ENCODE measurements around the gene GLYATL1B. TPM values are rescaled to one million over a fixed set of nuclear protein-coding genes. Genes with fewer than 3 reads are reported as not detected.
"Not testable (repeated sequence)": the region's sequence is repeated elsewhere in the genome, so short reads cannot be mapped to it uniquely, and the experiment has no call there.

Gene GLYATL1B, protein sequence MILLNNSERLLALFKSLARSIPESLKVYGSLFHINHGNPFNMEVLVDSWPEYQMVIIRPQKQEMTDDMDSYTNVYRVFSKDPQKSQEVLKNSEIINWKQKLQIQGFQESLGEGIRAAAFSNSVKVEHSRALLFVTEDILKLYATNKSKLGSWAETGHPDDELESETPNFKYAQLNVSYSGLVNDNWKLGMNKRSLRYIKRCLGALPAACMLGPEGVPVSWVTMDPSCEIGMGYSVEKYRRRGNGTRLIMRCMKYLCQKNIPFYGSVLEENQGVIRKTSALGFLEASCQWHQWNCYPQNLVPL
- not detected for total RNA-seq (ENCODE audit: unreplicated experiment)
- long read RNA-seq: 0 reads

DNA sequence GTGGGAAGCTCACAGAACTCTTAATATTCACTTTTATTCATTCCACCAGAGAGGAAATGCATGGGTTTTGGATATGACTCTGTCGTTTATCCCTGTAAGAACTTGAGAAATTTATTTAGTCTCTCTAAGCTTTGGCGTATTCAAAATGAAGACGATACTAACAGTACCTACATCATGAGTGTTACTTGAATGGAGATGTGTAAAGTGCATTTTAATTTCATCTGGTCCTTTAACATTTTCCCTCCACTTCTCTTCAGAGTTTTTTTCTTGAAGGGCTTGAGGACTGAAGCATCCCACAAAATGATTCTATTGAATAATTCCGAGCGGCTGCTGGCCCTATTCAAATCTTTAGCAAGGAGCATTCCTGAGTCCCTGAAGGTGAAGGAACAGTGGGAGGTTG lies at the start of gene GLYATL1B:
Gene GLYATL1B, plus strand, starts transcription at position 301 of the 400 bp plus-strand sequence. Its CDS starts 0 bp downstream, at position 301.
- DNase-seq (ENCODE audit: low spot score); H3K4me3 Mint-ChIP-seq (ENCODE audit: unreplicated experiment); H3K27ac Mint-ChIP-seq (ENCODE audit: unreplicated experiment); H3K36me3 Mint-ChIP-seq (ENCODE audit: low read depth, unreplicated experiment); H3K4me1 Mint-ChIP-seq (ENCODE audit: unreplicated experiment); H3K9me3 Mint-ChIP-seq (ENCODE audit: unreplicated experiment); H3K27me3 Mint-ChIP-seq (ENCODE audit: unreplicated experiment): not testable (repeated sequence)

DNA sequence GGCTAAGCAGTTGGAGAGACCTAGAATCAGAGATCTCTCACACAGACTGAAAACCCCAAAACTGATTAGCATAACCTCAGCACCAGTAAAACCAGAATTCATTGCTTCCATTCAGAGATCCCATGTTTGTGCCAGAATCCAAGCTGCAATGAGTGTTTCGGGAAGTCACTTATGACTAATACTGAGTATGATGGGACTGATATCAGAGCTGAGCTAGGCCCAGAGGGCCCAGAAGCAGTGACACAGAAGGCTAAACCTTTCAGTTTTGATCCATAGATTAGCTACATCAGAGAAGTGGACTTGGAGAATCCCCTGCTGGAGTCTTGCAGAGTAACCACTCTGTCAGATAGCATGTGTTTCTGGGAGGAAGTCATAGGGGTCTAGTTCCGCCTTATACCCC lies 49.6 kb upstream of the GLYATL1B start:
- not testable (repeated sequence) for H3K36me3 Mint-ChIP-seq (ENCODE audit: low read depth, unreplicated experiment); H3K4me1 Mint-ChIP-seq (ENCODE audit: unreplicated experiment)

DNA sequence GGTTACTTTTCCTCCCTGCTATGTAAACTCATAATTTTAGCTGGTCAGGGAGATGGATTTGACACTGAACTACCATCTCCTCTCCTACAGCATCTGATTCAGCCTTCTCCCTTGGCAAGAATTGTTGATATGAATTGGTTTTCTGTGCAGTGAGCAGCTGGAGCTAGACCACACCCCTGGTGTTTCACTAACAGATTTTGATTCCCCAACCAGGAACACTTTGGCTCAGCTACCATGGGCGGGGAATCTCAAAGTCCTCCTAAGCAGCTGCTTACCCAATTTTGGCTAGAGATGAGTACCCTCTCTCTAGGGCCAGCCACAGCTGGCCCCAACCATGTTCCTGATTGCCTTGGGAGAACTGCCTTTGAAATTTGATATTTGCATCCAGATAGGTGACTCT lies 48.7 kb upstream of the GLYATL1B start:
- H3K36me3 Mint-ChIP-seq (ENCODE audit: low read depth, unreplicated experiment); H3K4me3 Mint-ChIP-seq (ENCODE audit: unreplicated experiment): not testable (repeated sequence)

More for the DNA sequence above, 49.6 kb upstream of the GLYATL1B start:
- H3K27me3 Mint-ChIP-seq (ENCODE audit: unreplicated experiment); DNase-seq (ENCODE audit: low spot score); H3K27ac Mint-ChIP-seq (ENCODE audit: unreplicated experiment); H3K9me3 Mint-ChIP-seq (ENCODE audit: unreplicated experiment); H3K4me3 Mint-ChIP-seq (ENCODE audit: unreplicated experiment): not testable (repeated sequence)

DNA sequence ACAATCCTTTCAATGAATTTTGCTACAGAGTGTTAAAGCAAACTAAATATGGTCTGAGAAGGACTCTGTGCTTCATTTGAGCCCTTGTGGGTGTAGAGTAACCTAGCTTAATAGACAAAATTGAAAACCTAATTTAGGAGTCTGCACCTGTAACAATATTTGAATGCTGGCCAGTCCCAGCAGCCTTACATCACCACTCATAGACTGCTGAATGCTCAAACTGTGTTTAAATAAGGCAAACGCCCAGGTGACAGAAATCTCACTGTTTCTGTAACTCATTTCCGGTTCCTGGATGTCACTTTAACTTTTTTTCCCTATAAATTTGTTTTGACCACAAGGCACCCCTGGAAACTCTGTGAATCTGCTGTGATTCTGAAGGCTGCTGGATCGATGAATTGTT lies 45.5 kb upstream of the GLYATL1B start:
- Mint-ChIP-seq H3K27ac (ENCODE audit: unreplicated experiment) (no peak overlapping the region), H3K27me3 (ENCODE audit: unreplicated experiment) (no peaks in the 10 kb centered on the region), H3K9me3 (ENCODE audit: unreplicated experiment) (no peaks in the 10 kb centered on the region), H3K4me1 (ENCODE audit: unreplicated experiment) (no peaks in the 10 kb centered on the region), H3K4me3 (ENCODE audit: unreplicated experiment) (no peak overlapping the region), H3K36me3 (ENCODE audit: low read depth, unreplicated experiment) (no peaks in the 10 kb centered on the region)
- TF ChIP-seq, protein P1, sequence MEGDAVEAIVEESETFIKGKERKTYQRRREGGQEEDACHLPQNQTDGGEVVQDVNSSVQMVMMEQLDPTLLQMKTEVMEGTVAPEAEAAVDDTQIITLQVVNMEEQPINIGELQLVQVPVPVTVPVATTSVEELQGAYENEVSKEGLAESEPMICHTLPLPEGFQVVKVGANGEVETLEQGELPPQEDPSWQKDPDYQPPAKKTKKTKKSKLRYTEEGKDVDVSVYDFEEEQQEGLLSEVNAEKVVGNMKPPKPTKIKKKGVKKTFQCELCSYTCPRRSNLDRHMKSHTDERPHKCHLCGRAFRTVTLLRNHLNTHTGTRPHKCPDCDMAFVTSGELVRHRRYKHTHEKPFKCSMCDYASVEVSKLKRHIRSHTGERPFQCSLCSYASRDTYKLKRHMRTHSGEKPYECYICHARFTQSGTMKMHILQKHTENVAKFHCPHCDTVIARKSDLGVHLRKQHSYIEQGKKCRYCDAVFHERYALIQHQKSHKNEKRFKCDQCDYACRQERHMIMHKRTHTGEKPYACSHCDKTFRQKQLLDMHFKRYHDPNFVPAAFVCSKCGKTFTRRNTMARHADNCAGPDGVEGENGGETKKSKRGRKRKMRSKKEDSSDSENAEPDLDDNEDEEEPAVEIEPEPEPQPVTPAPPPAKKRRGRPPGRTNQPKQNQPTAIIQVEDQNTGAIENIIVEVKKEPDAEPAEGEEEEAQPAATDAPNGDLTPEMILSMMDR (IDR thresholded peaks at IDR 0.05; ENCODE audit: unreplicated experiment): no peak
- DNase-seq (ENCODE audit: low spot score): no peak

More for the DNA sequence above, 48.7 kb upstream of the GLYATL1B start:
- H3K27ac Mint-ChIP-seq (ENCODE audit: unreplicated experiment); H3K27me3 Mint-ChIP-seq (ENCODE audit: unreplicated experiment); H3K9me3 Mint-ChIP-seq (ENCODE audit: unreplicated experiment); DNase-seq (ENCODE audit: low spot score); H3K4me1 Mint-ChIP-seq (ENCODE audit: unreplicated experiment): not testable (repeated sequence)

DNA sequence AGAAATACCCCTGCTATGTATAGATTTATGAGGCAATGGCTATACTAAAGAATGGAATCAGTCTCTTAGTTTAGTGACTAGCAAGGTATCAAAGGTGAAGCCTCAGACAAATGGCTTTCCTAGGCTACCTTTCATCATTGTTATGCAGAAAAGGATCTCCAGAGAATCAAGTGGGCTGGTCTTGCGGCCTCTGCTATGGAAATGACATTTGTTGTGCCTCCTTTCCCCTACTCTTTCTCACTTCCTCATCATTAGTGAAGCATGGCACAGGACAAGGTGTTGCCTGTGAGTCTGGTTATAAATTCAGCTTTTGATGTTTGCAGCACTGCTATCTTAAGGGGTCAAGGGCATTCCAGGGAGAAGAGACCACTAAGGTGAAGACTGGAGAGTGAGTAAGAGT lies 34.7 kb upstream of the GLYATL1B start:
- H3K27ac Mint-ChIP-seq (ENCODE audit: unreplicated experiment); H3K27me3 Mint-ChIP-seq (ENCODE audit: unreplicated experiment); H3K4me1 Mint-ChIP-seq (ENCODE audit: unreplicated experiment); H3K9me3 Mint-ChIP-seq (ENCODE audit: unreplicated experiment); H3K36me3 Mint-ChIP-seq (ENCODE audit: low read depth, unreplicated experiment); DNase-seq (ENCODE audit: low spot score); H3K4me3 Mint-ChIP-seq (ENCODE audit: unreplicated experiment): not testable (repeated sequence)

DNA sequence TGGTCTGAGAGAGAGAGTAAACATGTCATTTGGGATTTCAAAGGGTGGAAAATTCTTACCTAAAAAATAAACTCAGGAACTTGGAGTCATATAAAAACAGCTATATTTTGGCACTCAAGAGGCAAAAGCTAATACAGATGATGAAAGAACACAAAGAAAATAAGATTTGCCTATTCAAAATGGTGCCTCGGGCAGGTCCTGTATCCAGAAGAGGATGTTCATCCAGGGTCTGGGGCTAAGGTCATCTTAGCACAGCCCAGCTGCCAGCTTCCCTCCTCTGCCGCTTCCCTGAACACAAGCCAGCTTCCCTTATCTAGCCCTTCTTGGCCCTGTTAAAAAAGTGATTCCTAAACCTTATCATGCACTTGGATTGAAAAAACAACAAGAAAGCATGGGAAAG lies 33.8 kb upstream of the GLYATL1B start:
- H3K9me3 Mint-ChIP-seq (ENCODE audit: unreplicated experiment); H3K36me3 Mint-ChIP-seq (ENCODE audit: low read depth, unreplicated experiment); DNase-seq (ENCODE audit: low spot score); H3K27ac Mint-ChIP-seq (ENCODE audit: unreplicated experiment); H3K4me1 Mint-ChIP-seq (ENCODE audit: unreplicated experiment); H3K27me3 Mint-ChIP-seq (ENCODE audit: unreplicated experiment); H3K4me3 Mint-ChIP-seq (ENCODE audit: unreplicated experiment): not testable (repeated sequence)

DNA sequence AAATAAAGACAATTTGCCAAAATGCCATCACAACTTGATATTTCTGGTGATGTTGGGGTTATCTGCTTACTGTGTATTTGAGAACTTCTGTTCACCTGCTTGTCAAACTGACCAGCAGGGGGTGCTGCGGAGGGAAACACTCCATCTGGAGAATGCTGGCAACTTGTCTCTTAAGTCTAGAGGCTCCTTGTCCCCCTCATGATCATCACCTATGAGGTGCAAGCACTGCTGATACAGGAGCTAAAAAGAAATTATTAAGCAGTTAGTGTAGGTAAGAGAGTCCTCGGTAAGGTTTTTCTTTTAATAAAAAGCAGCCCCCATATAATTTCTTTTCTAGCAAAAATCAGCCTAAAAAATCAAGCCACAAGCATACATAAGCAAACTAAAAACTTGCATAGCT lies 32.7 kb upstream of the GLYATL1B start:
- Mint-ChIP-seq H3K4me3 (ENCODE audit: unreplicated experiment) (no peak overlapping the region), H3K9me3 (ENCODE audit: unreplicated experiment) (no peaks in the 10 kb centered on the region), H3K4me1 (ENCODE audit: unreplicated experiment) (peaks cover 7% of the 10 kb centered on the region), H3K36me3 (ENCODE audit: low read depth, unreplicated experiment) (no peaks in the 10 kb centered on the region), H3K27ac (ENCODE audit: unreplicated experiment) (no peak overlapping the region), H3K27me3 (ENCODE audit: unreplicated experiment) (no peaks in the 10 kb centered on the region)
- peak; percentile 70 for DNase-seq (ENCODE audit: low spot score)
- TF ChIP-seq, protein P1 (IDR thresholded peaks at IDR 0.05; ENCODE audit: unreplicated experiment): peak; percentile 82
